Peyer's patch (tissue), 4 donors: Measurements from ENCODE around the gene JTB.

Experiments used
- POLR2A ChIP-seq, 2 donors: fragments of 450-650 bp; IDR thresholded peaks; one replicate each; pipeline ENCODE4 v1.5.1; 2017; ENCODE audit warnings: antibody characterized with exemption in 2 of 2, mild to moderate bottlenecking in 2 of 2, moderate library complexity in 2 of 2
- TF ChIP-seq, protein P1 (sequence below), 6 experiments: fragments of 450-650 bp in 4 of 6; fragments of 200-600 bp in 2 of 6; sonication (generic) in 1 of 6; IDR thresholded peaks; one replicate each; pipeline ENCODE4 v1.5.1; 2017 to 2019; ENCODE audit warnings: antibody characterized with exemption in 6 of 6, mild to moderate bottlenecking in 3 of 6, moderate library complexity in 1 of 6

DNA sequence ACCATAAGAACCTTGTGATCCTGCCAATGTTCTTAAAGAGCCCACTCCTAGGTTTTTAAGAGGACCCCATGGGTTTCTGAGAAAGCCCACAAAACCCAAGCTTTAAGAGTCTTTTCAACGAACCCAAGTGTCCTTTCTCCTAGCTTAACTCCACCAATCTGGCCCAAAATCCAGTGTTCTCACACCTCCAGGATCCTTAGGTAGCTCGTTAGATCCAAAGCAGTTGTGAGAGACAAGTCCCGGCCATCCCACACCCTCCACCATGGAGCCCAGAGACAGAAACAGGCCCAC, 32.7 kb downstream of the JTB start:
- TF ChIP-seq, protein P1, sequence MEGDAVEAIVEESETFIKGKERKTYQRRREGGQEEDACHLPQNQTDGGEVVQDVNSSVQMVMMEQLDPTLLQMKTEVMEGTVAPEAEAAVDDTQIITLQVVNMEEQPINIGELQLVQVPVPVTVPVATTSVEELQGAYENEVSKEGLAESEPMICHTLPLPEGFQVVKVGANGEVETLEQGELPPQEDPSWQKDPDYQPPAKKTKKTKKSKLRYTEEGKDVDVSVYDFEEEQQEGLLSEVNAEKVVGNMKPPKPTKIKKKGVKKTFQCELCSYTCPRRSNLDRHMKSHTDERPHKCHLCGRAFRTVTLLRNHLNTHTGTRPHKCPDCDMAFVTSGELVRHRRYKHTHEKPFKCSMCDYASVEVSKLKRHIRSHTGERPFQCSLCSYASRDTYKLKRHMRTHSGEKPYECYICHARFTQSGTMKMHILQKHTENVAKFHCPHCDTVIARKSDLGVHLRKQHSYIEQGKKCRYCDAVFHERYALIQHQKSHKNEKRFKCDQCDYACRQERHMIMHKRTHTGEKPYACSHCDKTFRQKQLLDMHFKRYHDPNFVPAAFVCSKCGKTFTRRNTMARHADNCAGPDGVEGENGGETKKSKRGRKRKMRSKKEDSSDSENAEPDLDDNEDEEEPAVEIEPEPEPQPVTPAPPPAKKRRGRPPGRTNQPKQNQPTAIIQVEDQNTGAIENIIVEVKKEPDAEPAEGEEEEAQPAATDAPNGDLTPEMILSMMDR (IDR thresholded peaks at IDR 0.05): no peak
- no peak for TF ChIP-seq POLR2A (IDR thresholded peaks at IDR 0.05)
